HCT116 (cell line): ENCODE results near the gene HYAL2.

Experiments
- CEBPB ChIP-seq: IDR thresholded peaks from 2 replicates; pipeline ENCODE4 v1.6.1; 2012; ENCODE audit warnings: low read depth
- CTCF ChIP-seq, 3 experiments: fragments of 200-600 bp in 1 of 3; sonication (generic) in 1 of 3; IDR thresholded peaks in 2 of 3; conservative IDR thresholded peaks in 1 of 3; 2 replicates each; pipeline ENCODE4 v1.5.1; 2012 to 2017; ENCODE audit warnings: low read depth in 2 of 3, low read length in 2 of 3, antibody characterized with exemption in 1 of 3, borderline replicate concordance in 1 of 3, control low read depth in 1 of 3, mild to moderate bottlenecking in 1 of 3, mixed read lengths in 1 of 3, mixed run types in 1 of 3, moderate library complexity in 1 of 3; ENCODE audit not compliant: insufficient read depth in 1 of 3
- EZH2 ChIP-seq: fragments of 200-600 bp; sonication (generic); IDR thresholded peaks from 2 replicates; pipeline ENCODE4 v1.6.1; 2017; ENCODE audit warnings: antibody characterized with exemption, mixed run types
- MAX ChIP-seq: IDR thresholded peaks from 2 replicates; pipeline ENCODE4 v1.6.1; 2012
- POLR2A ChIP-seq: IDR thresholded peaks from 2 replicates; pipeline ENCODE4 v1.7.0; 2011; ENCODE audit warnings: borderline replicate concordance; ENCODE audit not compliant: insufficient read depth, insufficient read length; ENCODE audit errors: extremely low read depth
- POLR2AphosphoS5 ChIP-seq: IDR thresholded peaks from 2 replicates; pipeline ENCODE4 v1.6.1; 2011; ENCODE audit warnings: mild to moderate bottlenecking, low read depth, low read length, moderate library complexity
- REST ChIP-seq: IDR thresholded peaks from 2 replicates; pipeline ENCODE4 v1.6.1; 2012; ENCODE audit warnings: low read depth
- SRF ChIP-seq: IDR thresholded peaks from 2 replicates; pipeline ENCODE4 v1.6.1; 2012; ENCODE audit warnings: low read depth
- ZFX ChIP-seq: fragments of 450-650 bp; IDR thresholded peaks from 2 replicates; pipeline ENCODE4 v1.6.1; 2017
- ZNF274 ChIP-seq: fragments of 200-500 bp; sonication (Bioruptor generic); IDR thresholded peaks from 2 replicates; pipeline ENCODE4 v1.6.1; 2014; ENCODE audit warnings: mild to moderate bottlenecking, low read depth, low read length, inconsistent platforms

- TF ChIP-seq CTCF (IDR thresholded peaks at IDR 0.05 in 2 of 3, conservative IDR thresholded peaks at IDR 0.05 in 1 of 3; ENCODE audit: borderline replicate concordance in 1 of 3, insufficient read depth in 1 of 3, low read depth in 2 of 3, low read length in 2 of 3) = no peak
- TF ChIP-seq MAX = no peak
- TF ChIP-seq POLR2A = no peak
- no peak for TF ChIP-seq REST
- TF ChIP-seq POLR2AphosphoS5 = no peak
- TF ChIP-seq EZH2 = no peak
- TF ChIP-seq SRF = no peak
- TF ChIP-seq ZFX = no peak
- TF ChIP-seq CEBPB = no peak
- no peak for TF ChIP-seq ZNF274
Observed at GRCh38 chr3:50304601-50305000, 17.9 kb downstream of the HYAL2 start.
